Tibial nerve (tissue), 4 donors: ENCODE data around the gene STAT3. TPM values are rescaled to one million over a fixed set of nuclear protein-coding genes. Genes with fewer than 3 reads are reported as not detected.
"Not testable (repeated sequence)": the region's sequence is repeated elsewhere in the genome, so short reads cannot be mapped to it uniquely, and the experiment has no call there.

ENCODE experiments used
- DNase-seq, 2 donors: peaks; one replicate each; pipeline ENCODE4 v3.0.0-alpha.2; 2019; ENCODE audit warnings: low spot score in 2 of 2
- H3K27ac ChIP-seq, 4 donors: fragments of 200-600 bp; sonication (generic) in 3 of 4; one replicate each; pipeline ENCODE4 v1.5.1; 2017 to 2019; ENCODE audit warnings: mild to moderate bottlenecking in 1 of 4
- H3K27me3 ChIP-seq, 2 donors: fragments of 200-600 bp; sonication (generic) in 1 of 2; one replicate each; pipeline versions ENCODE4 v1.5.1 to v1.6.0; 2017 to 2019
- H3K36me3 ChIP-seq, 3 donors: fragments of 200-600 bp; sonication (generic); one replicate each; pipeline ENCODE4 v1.5.1; 2018 to 2019
- H3K4me1 ChIP-seq, 4 donors: fragments of 200-600 bp; sonication (generic) in 3 of 4; one replicate each; pipeline ENCODE4 v1.5.1; 2017 to 2019
- H3K4me3 ChIP-seq, 4 donors: fragments of 200-600 bp; sonication (generic) in 3 of 4; one replicate each; pipeline ENCODE4 v1.5.1; 2017 to 2019; ENCODE audit warnings: mild to moderate bottlenecking in 1 of 4, moderate library complexity in 1 of 4
- H3K9me3 ChIP-seq, 4 donors: fragments of 200-600 bp; sonication (generic) in 3 of 4; one replicate each; pipeline ENCODE4 v1.5.1; 2017 to 2019
- EP300 ChIP-seq, 2 donors: sonication (generic); formaldehyde crosslinking; IDR thresholded peaks; one replicate each; pipeline ENCODE4 v1.6.1; 2017; ENCODE audit warnings: antibody characterized with exemption in 2 of 2, mild to moderate bottlenecking in 1 of 2
- POLR2A ChIP-seq, 2 donors: fragments of 450-650 bp; IDR thresholded peaks; one replicate each; pipeline ENCODE4 v1.6.1; 2017; ENCODE audit warnings: antibody characterized with exemption in 2 of 2, mild to moderate bottlenecking in 2 of 2, moderate library complexity in 2 of 2
- WGBS, 2 donors: methylation state at CpG; one replicate each; pipeline ENCODE4 v1.1.5; 2018; 5-methylcytosine and 5-hydroxymethylcytosine counted together
- total RNA-seq, 4 donors: library from RNA; depleted of rRNA; stranded (reverse); fragments of >200 nt; gene quantifications; one replicate each; pipeline ENCODE4 v1.1.0, GENCODE V29; 2016
- TF ChIP-seq, protein P1 (sequence below), 5 experiments: fragments of 200-600 bp in 3 of 5; fragments of 450-650 bp in 2 of 5; sonication (generic) in 3 of 5; IDR thresholded peaks; one replicate each; pipeline ENCODE4 v1.5.1; 2016 to 2019; ENCODE audit warnings: antibody characterized with exemption in 5 of 5, mild to moderate bottlenecking in 3 of 5, moderate library complexity in 2 of 5

The STAT3 gene
- total RNA-seq, 4 donors from 2014 or later = 133 to 322 (median 188) TPM

DNA sequence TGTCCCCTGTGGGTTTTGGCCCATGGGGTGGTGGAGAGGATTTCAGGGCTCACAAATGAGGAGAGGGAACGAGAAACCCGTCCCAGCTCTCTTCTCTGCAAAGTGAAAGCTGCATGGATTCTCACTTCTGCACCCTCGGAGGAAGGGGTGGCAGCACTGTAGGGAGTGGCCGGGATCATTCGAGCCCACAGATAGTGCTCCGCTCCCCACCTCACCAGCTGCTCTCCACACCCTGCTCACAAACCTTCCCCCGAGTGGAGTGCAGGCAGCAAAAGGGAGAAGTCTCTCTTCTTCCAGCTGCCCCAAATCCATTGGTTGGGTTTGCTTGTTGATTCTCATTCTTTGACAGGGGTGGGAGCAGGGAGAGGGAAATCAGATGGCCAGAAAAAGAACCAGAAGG lies 79.8 kb downstream of the STAT3 start:
- Histone ChIP-seq H3K27me3 (no peaks in the 10 kb centered on the region), H3K36me3 (peaks cover 0 to 80% (median 24%) of the 10 kb centered on the region in 3 donors), H3K27ac (peak overlapping the region in 2 of 4 donors; percentile 89 to 90), H3K4me3 (no peak overlapping the region), H3K9me3 (no peaks in the 10 kb centered on the region), H3K4me1 (peaks cover 0 to 50% (median 18%) of the 10 kb centered on the region in 4 donors)
- WGBS, 2 donors = 71 to 86% methylated on average over 7 of the region's 7 CpGs
- no peak for DNase-seq
- TF ChIP-seq EP300 (IDR thresholded peaks at IDR 0.05) (no peak), POLR2A (IDR thresholded peaks at IDR 0.05) (no peak)
- TF ChIP-seq, protein P1, sequence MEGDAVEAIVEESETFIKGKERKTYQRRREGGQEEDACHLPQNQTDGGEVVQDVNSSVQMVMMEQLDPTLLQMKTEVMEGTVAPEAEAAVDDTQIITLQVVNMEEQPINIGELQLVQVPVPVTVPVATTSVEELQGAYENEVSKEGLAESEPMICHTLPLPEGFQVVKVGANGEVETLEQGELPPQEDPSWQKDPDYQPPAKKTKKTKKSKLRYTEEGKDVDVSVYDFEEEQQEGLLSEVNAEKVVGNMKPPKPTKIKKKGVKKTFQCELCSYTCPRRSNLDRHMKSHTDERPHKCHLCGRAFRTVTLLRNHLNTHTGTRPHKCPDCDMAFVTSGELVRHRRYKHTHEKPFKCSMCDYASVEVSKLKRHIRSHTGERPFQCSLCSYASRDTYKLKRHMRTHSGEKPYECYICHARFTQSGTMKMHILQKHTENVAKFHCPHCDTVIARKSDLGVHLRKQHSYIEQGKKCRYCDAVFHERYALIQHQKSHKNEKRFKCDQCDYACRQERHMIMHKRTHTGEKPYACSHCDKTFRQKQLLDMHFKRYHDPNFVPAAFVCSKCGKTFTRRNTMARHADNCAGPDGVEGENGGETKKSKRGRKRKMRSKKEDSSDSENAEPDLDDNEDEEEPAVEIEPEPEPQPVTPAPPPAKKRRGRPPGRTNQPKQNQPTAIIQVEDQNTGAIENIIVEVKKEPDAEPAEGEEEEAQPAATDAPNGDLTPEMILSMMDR (IDR thresholded peaks at IDR 0.05) = no peak

DNA sequence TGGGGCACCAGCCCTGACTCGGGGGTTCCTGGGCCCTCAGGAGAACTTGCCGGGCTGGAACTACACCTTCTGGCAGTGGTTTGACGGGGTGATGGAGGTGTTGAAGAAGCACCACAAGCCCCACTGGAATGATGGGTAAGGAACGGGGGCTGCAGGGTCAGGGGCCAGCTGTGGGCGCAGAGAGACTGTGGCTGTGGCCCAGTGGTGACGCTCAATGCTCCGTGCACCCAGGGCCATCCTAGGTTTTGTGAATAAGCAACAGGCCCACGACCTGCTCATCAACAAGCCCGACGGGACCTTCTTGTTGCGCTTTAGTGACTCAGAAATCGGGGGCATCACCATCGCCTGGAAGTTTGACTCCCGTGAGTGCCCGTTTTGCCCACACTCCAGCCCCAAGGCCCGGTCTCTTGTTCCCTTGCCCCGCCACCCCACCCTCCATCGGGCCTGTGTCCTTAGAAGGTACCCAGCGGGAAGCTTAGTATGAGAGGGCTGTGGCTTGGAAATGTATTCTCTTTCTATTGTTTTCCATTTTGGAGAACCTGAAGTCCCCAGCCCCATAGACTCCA lies 80.8 kb downstream of the STAT3 start:
- Histone ChIP-seq H3K36me3 (peaks cover 0 to 82% (median 24%) of the 10 kb centered on the region in 3 donors), H3K9me3 (no peaks in the 10 kb centered on the region), H3K27ac (peak overlapping the region in 1 of 4 donors; percentile 90), H3K4me1 (peaks cover 0 to 43% (median 13%) of the 10 kb centered on the region in 4 donors), H3K4me3 (no peak overlapping the region), H3K27me3 (no peaks in the 10 kb centered on the region)
- 89 to 96% methylated on average over 15 to 19 of the region's 19 CpGs for WGBS, 2 donors
- DNase-seq = no peak
- TF ChIP-seq POLR2A (IDR thresholded peaks at IDR 0.05) = no peak
- TF ChIP-seq EP300 (IDR thresholded peaks at IDR 0.05) = no peak
- TF ChIP-seq, protein P1 (IDR thresholded peaks at IDR 0.05) = no peak

DNA sequence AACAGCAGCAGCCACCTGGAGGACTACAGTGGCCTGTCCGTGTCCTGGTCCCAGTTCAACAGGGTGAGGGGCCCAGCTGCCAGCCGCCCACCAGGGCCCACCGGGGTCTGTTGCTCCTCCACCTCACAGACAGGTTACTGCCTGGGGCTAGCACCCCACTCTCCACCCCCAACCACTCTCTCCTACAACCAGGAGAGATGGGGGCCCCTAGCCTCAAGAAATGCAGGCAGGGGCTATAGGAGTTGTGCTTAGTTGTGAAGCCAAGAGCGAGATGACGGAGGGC lies 81.9 kb downstream of the STAT3 start:
- Histone ChIP-seq H3K36me3 (peaks cover 0 to 93% (median 33%) of the 10 kb centered on the region in 3 donors), H3K27ac (no peak overlapping the region)

DNA sequence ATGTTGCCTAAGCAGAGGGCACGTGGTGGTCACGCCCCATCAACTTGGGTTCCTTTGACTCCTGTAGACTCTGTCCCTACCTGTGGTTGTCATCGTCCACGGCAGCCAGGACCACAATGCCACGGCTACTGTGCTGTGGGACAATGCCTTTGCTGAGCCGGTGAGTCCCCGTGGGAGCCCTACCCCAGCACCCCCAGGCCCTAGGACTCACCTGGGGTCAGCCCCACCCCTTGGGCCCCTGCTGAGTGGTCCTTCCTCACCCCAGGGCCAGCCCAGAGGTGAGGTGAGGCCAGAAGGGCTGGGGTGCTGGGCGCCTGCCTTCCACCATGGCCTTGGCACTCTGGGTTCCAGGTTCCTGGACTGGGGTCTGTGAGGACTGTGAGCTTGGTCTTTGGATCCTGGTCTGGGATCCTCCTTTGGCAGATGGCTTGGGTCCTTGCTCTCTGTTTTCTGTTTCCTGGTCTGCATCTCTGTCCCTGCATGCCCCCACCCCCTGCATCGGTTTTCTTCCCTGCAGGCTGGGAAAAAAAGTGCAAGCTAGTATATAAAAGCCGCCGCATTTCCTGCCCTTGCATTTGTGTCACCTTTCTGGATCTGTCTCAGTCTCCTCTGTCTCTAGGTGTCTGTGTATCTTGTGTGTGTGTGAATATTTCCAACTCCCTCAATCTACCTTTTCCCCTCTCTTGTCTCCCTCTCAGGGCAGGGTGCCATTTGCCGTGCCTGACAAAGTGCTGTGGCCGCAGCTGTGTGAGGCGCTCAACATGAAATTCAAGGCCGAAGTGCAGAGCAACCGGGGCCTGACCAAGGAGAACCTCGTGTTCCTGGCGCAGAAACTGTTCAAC lies 82.5 kb downstream of the STAT3 start:
- Histone ChIP-seq H3K36me3 (peaks cover 0 to 98% (median 39%) of the 10 kb centered on the region in 3 donors), H3K9me3 (no peaks in the 10 kb centered on the region), H3K27ac (no peak overlapping the region), H3K27me3 (no peaks in the 10 kb centered on the region), H3K4me1 (peaks cover 0 to 27% (median 3%) of the 10 kb centered on the region in 4 donors), H3K4me3 (no peak overlapping the region)
- TF ChIP-seq POLR2A (IDR thresholded peaks at IDR 0.05) (no peak), EP300 (IDR thresholded peaks at IDR 0.05) (no peak)
- TF ChIP-seq, protein P1 (IDR thresholded peaks at IDR 0.05) = no peak
- no peak for DNase-seq
- WGBS, 2 donors = 89 to 93% methylated on average over 16 to 18 of the region's 18 CpGs

More for the DNA sequence above, 81.9 kb downstream of the STAT3 start:
- TF ChIP-seq, protein P1 (IDR thresholded peaks at IDR 0.05) = no peak
- TF ChIP-seq POLR2A (IDR thresholded peaks at IDR 0.05) = no peak
- H3K27me3 ChIP-seq = no peaks in the 10 kb centered on the region
- peaks cover 0 to 32% (median 5%) of the 10 kb centered on the region in 4 donors for H3K4me1 ChIP-seq
- no peaks in the 10 kb centered on the region for H3K9me3 ChIP-seq
- DNase-seq = no peak
- no peak overlapping the region for H3K4me3 ChIP-seq
- 97 to 98% methylated on average over 5 of the region's 5 CpGs for WGBS, 2 donors

DNA sequence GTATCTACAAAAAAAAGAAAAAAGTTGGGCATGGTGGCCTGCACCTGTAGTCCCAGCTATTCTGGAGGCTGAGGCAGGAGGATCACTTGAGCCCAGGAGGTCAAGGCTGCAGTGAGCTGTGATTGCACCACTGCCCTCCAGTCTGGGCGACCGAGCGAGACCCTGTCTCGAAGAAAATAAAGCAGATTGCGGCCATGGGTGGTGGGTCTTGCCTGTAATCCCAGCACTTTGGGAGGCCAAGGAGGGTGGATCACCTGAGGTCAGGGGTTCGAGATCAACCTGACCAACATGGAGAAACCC lies 83.3 kb downstream of the STAT3 start:
- not testable (repeated sequence) for H3K4me3 ChIP-seq, H3K27me3 ChIP-seq, H3K9me3 ChIP-seq, H3K27ac ChIP-seq, DNase-seq
- Histone ChIP-seq H3K36me3 (peaks cover 0 to 99% (median 33%) of the 10 kb centered on the region in 3 donors), H3K4me1 (peaks cover 0 to 19% (median 0%) of the 10 kb centered on the region in 4 donors)
- WGBS, 2 donors = 92 to 95% methylated on average over 6 of the region's 6 CpGs
